Inferior parietal cortex (tissue), 1 donor: ENCODE results near the gene LARP7.
"Not testable (repeated sequence)": the region's sequence is repeated elsewhere in the genome, so short reads cannot be mapped to it uniquely, and the experiment has no call there.

Source experiments
- DNase-seq: peaks from one replicate; pipeline ENCODE4 v3.0.0-alpha.2; 2016; ENCODE audit errors: extremely low spot score

The LARP7 gene

GRCh38 chr4:112636688-112637551 lies at the start of gene LARP7, which contains the start of gene ZGRF1:
Gene LARP7, plus strand, starts transcription at chr4:112637143. Its CDS starts 7,527 bp downstream, at chr4:112644670.
Gene ZGRF1, minus strand, starts transcription at chr4:112636909. Its CDS starts 3,733 bp downstream, at chr4:112633176.
- peak; percentile 99 for DNase-seq

GRCh38 chr4:112589206-112589605 lies 47.7 kb upstream of the LARP7 start:
- no peak for DNase-seq

GRCh38 chr4:112591593-112591992 lies 45.4 kb upstream of the LARP7 start:
- no peak for DNase-seq

GRCh38 chr4:112592717-112593116 lies 44.2 kb upstream of the LARP7 start:
- DNase-seq: no peak

GRCh38 chr4:112593438-112594133 lies 43.4 kb upstream of the LARP7 start:
- no peak for DNase-seq

- DNase-seq: no peak
These were observed 42.0 kb upstream of the LARP7 start for GRCh38 chr4:112594993-112595392.

GRCh38 chr4:112604589-112604988 lies 32.4 kb upstream of the LARP7 start:
- peak; percentile 90 for DNase-seq

- DNase-seq: not testable (repeated sequence)
These were observed 24.1 kb upstream of the LARP7 start for GRCh38 chr4:112612814-112613213.

GRCh38 chr4:112616984-112617383 lies 20.0 kb upstream of the LARP7 start:
- no peak for DNase-seq

GRCh38 chr4:112626228-112626627 lies 10.7 kb upstream of the LARP7 start:
- DNase-seq: no peak

GRCh38 chr4:112633477-112634235 lies 3.3 kb upstream of the LARP7 start:
- peak; percentile 76 for DNase-seq

- DNase-seq: no peak
These were observed 566 bp downstream of the LARP7 start for GRCh38 chr4:112637552-112637866.

- DNase-seq: no peak
These were observed 5.6 kb downstream of the LARP7 start for GRCh38 chr4:112642526-112642925.

GRCh38 chr4:112644595-112645535 lies 7.9 kb downstream of the LARP7 start:
- DNase-seq: not testable (repeated sequence)

GRCh38 chr4:112645541-112646329 lies 8.8 kb downstream of the LARP7 start:
- no peak for DNase-seq

- DNase-seq: no peak
These were observed 9.9 kb downstream of the LARP7 start for GRCh38 chr4:112646632-112647537.

GRCh38 chr4:112647785-112648184 lies 10.8 kb downstream of the LARP7 start:
- no peak for DNase-seq

GRCh38 chr4:112648263-112649054 lies 11.5 kb downstream of the LARP7 start:
- DNase-seq: no peak

- no peak for DNase-seq
These were observed 12.1 kb downstream of the LARP7 start for GRCh38 chr4:112649055-112649408.
